ENCODE data around the gene FGD6.

FGD6 gene

DNA sequence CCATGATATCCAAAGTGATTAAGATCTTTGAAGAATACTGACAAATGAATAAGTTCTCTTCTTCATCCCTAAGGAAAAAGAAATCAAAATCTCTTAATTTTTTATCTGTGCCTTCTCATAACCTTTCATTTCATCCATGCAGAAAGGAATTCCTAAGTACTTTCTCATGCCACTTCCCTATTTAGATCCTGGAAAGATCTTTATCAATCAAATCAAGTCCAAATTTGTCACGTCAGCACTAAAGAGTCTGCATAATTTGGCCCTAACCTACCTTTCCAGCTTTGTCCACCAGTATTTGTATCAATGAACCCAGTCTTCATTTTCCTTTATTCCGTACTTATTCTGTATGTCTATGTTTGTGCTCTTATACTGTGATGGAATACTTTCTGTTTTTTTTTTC, 41.5 kb upstream of the FGD6 start:
- Histone ChIP-seq H3K4me2 (ENCODE audit: low read length) (no peak overlapping the region), H3K79me2 (ENCODE audit: insufficient read depth, low read length) (no peaks in the 10 kb centered on the region), H3K4me1 (ENCODE audit: insufficient read depth, low read length, severe bottlenecking) (no peaks in the 10 kb centered on the region), H3F3A (ENCODE audit: insufficient read depth, low read length) (no peaks in the 10 kb centered on the region), H3K36me3 (ENCODE audit: insufficient read depth, low read length) (peaks cover 77% of the 10 kb centered on the region), H4K20me1 (ENCODE audit: insufficient read depth, low read length) (no peaks in the 10 kb centered on the region), H3K9me3 (ENCODE audit: low read length) (no peaks in the 10 kb centered on the region), H3K27me3 (ENCODE audit: insufficient read depth, low read length) (no peaks in the 10 kb centered on the region), H3K9ac (ENCODE audit: low read length) (no peak overlapping the region), H3K4me3 (ENCODE audit: low read depth, low read length, poor library complexity, severe bottlenecking) (no peak overlapping the region), H3K27ac (ENCODE audit: low read depth, low read length, poor library complexity, severe bottlenecking) (no peak overlapping the region), H2AFZ (ENCODE audit: low read length) (no peak overlapping the region), H3K9me2 (ENCODE audit: low read depth, low read length) (no peaks in the 10 kb centered on the region)
- no peak for TF ChIP-seq EZH2 (IDR thresholded peaks at IDR 0.05; ENCODE audit: borderline replicate concordance, low read length)
- TF ChIP-seq, protein P1, sequence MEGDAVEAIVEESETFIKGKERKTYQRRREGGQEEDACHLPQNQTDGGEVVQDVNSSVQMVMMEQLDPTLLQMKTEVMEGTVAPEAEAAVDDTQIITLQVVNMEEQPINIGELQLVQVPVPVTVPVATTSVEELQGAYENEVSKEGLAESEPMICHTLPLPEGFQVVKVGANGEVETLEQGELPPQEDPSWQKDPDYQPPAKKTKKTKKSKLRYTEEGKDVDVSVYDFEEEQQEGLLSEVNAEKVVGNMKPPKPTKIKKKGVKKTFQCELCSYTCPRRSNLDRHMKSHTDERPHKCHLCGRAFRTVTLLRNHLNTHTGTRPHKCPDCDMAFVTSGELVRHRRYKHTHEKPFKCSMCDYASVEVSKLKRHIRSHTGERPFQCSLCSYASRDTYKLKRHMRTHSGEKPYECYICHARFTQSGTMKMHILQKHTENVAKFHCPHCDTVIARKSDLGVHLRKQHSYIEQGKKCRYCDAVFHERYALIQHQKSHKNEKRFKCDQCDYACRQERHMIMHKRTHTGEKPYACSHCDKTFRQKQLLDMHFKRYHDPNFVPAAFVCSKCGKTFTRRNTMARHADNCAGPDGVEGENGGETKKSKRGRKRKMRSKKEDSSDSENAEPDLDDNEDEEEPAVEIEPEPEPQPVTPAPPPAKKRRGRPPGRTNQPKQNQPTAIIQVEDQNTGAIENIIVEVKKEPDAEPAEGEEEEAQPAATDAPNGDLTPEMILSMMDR (IDR thresholded peaks at IDR 0.05; ENCODE audit: low read length) = no peak

DNA sequence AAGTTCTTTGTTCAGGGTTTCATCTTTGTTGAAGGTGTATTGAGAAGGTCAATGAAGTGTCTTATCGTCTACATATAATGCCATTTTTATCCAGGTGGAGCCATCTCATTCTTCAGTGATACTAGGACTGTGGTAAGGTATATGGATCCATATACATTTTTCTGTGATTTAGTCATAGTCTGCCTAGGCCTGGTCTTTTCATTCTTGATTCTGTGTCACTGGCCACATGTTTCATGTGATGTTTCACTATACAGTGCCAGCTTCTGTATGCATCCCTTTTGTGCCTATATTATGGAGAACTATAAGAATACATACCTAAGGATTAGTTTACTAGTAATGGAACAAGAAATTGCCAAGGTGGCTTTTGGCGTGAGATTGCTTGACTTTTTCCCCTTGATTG, 40.9 kb upstream of the FGD6 start:
- H3K9me3 ChIP-seq (ENCODE audit: low read length) = no peaks in the 10 kb centered on the region
- H3K36me3 ChIP-seq (ENCODE audit: insufficient read depth, low read length) = peaks cover 76% of the 10 kb centered on the region
- no peak overlapping the region for H3K4me2 ChIP-seq (ENCODE audit: low read length)
- H4K20me1 ChIP-seq (ENCODE audit: insufficient read depth, low read length) = no peaks in the 10 kb centered on the region
- H3K9ac ChIP-seq (ENCODE audit: low read length) = no peak overlapping the region
- H3K9me2 ChIP-seq (ENCODE audit: low read depth, low read length) = no peaks in the 10 kb centered on the region
- no peak for TF ChIP-seq EZH2 (IDR thresholded peaks at IDR 0.05; ENCODE audit: borderline replicate concordance, low read length)
- TF ChIP-seq, protein P1 (IDR thresholded peaks at IDR 0.05; ENCODE audit: low read length) = no peak
- H2AFZ ChIP-seq (ENCODE audit: low read length) = no peak overlapping the region
- H3K4me3 ChIP-seq (ENCODE audit: low read depth, low read length, poor library complexity, severe bottlenecking) = no peak overlapping the region
- no peaks in the 10 kb centered on the region for H3K27me3 ChIP-seq (ENCODE audit: insufficient read depth, low read length)
- no peaks in the 10 kb centered on the region for H3F3A ChIP-seq (ENCODE audit: insufficient read depth, low read length)
- no peak overlapping the region for H3K27ac ChIP-seq (ENCODE audit: low read depth, low read length, poor library complexity, severe bottlenecking)
- no peaks in the 10 kb centered on the region for H3K4me1 ChIP-seq (ENCODE audit: insufficient read depth, low read length, severe bottlenecking)
- H3K79me2 ChIP-seq (ENCODE audit: insufficient read depth, low read length) = no peaks in the 10 kb centered on the region

DNA sequence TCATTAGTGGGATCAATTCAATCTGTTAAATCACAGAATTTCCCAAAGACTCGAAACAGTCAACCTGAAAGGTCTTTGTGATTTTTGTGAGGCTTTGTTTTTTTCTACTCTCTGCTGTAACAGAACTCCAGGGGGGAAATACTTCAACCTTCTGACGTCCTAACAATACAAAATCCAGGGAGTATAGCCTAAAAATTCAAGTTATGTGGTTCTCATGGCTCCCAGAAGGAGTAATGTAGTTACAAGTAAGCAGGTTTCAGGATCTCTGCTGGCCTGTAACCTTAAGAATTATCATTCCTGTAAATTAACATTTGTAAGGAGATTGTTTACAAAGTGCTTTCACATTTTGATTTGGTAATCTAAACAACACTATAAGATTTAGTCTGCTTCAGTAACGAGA, 40.3 kb upstream of the FGD6 start:
- Histone ChIP-seq H3K4me3 (ENCODE audit: low read depth, low read length, poor library complexity, severe bottlenecking) (no peak overlapping the region), H3K4me2 (ENCODE audit: low read length) (no peak overlapping the region), H3K27me3 (ENCODE audit: insufficient read depth, low read length) (no peaks in the 10 kb centered on the region), H3F3A (ENCODE audit: insufficient read depth, low read length) (no peaks in the 10 kb centered on the region), H3K9ac (ENCODE audit: low read length) (no peak overlapping the region), H3K27ac (ENCODE audit: low read depth, low read length, poor library complexity, severe bottlenecking) (no peak overlapping the region), H3K9me2 (ENCODE audit: low read depth, low read length) (no peaks in the 10 kb centered on the region), H3K36me3 (ENCODE audit: insufficient read depth, low read length) (peaks cover 74% of the 10 kb centered on the region), H3K79me2 (ENCODE audit: insufficient read depth, low read length) (no peaks in the 10 kb centered on the region), H4K20me1 (ENCODE audit: insufficient read depth, low read length) (no peaks in the 10 kb centered on the region), H3K4me1 (ENCODE audit: insufficient read depth, low read length, severe bottlenecking) (no peaks in the 10 kb centered on the region), H3K9me3 (ENCODE audit: low read length) (no peaks in the 10 kb centered on the region), H2AFZ (ENCODE audit: low read length) (no peak overlapping the region)
- TF ChIP-seq, protein P1 (IDR thresholded peaks at IDR 0.05; ENCODE audit: low read length) = no peak
- TF ChIP-seq EZH2 (IDR thresholded peaks at IDR 0.05; ENCODE audit: borderline replicate concordance, low read length) = no peak
